Measurements from ENCODE around the gene PCDH9. TPM values are rescaled to one million over a fixed set of nuclear protein-coding genes. Genes with fewer than 3 reads are reported as not detected.

The PCDH9 gene
- total RNA-seq, 1 donor from 2014 or later: 29.7 TPM

- no peak for DNase-seq (ENCODE audit: low spot score in 2 of 2, unreplicated experiment in 2 of 2)
- Mint-ChIP-seq H3K4me3 (no peak overlapping the region), H3K36me3 (no peaks in the 10 kb centered on the region), H3K27ac (no peak overlapping the region), H3K9me3 (no peaks in the 10 kb centered on the region), H3K27me3 (ENCODE audit: low read depth) (no peaks in the 10 kb centered on the region), H3K4me1 (peaks cover 26% of the 10 kb centered on the region)
- no peak for TF ChIP-seq CTCF (IDR thresholded peaks at IDR 0.05; ENCODE audit: unreplicated experiment)
Measured at GRCh38 chr13:66338542-66338941, 891.6 kb downstream of the PCDH9 start.

GRCh38 chr13:66335626-66336025, 894.5 kb downstream of the PCDH9 start:
- Mint-ChIP-seq H3K36me3 (no peaks in the 10 kb centered on the region), H3K27me3 (ENCODE audit: low read depth) (no peaks in the 10 kb centered on the region), H3K4me1 (peaks cover 16% of the 10 kb centered on the region), H3K9me3 (no peaks in the 10 kb centered on the region), H3K4me3 (no peak overlapping the region), H3K27ac (no peak overlapping the region)
- no peak for TF ChIP-seq CTCF (IDR thresholded peaks at IDR 0.05; ENCODE audit: unreplicated experiment)
- no peak for DNase-seq (ENCODE audit: low spot score in 2 of 2, unreplicated experiment in 2 of 2)

GRCh38 chr13:66329988-66330451, 900.1 kb downstream of the PCDH9 start:
- Mint-ChIP-seq H3K27ac (no peak overlapping the region), H3K27me3 (ENCODE audit: low read depth) (no peaks in the 10 kb centered on the region), H3K4me1 (peaks cover 10% of the 10 kb centered on the region), H3K36me3 (no peaks in the 10 kb centered on the region), H3K9me3 (no peaks in the 10 kb centered on the region), H3K4me3 (no peak overlapping the region)
- DNase-seq (ENCODE audit: low spot score in 2 of 2, unreplicated experiment in 2 of 2): no peak
- no peak for TF ChIP-seq CTCF (IDR thresholded peaks at IDR 0.05; ENCODE audit: unreplicated experiment)

- H3K27ac Mint-ChIP-seq: no peak overlapping the region
- no peak overlapping the region for H3K4me3 Mint-ChIP-seq
- no peaks in the 10 kb centered on the region for H3K9me3 Mint-ChIP-seq
- peaks cover 12% of the 10 kb centered on the region for H3K4me1 Mint-ChIP-seq
- no peak for TF ChIP-seq CTCF (IDR thresholded peaks at IDR 0.05; ENCODE audit: unreplicated experiment)
- DNase-seq (ENCODE audit: low spot score in 2 of 2, unreplicated experiment in 2 of 2): no peak
- no peaks in the 10 kb centered on the region for H3K27me3 Mint-ChIP-seq (ENCODE audit: low read depth)
- no peaks in the 10 kb centered on the region for H3K36me3 Mint-ChIP-seq
Measured at GRCh38 chr13:66328476-66328875, 901.7 kb downstream of the PCDH9 start.

- no peak for TF ChIP-seq CTCF (IDR thresholded peaks at IDR 0.05; ENCODE audit: unreplicated experiment)
Measured at GRCh38 chr13:66323745-66324347, 906.3 kb downstream of the PCDH9 start.

More at GRCh38 chr13:66323745-66324347, 906.3 kb downstream of the PCDH9 start:
- DNase-seq (ENCODE audit: low spot score in 2 of 2, unreplicated experiment in 2 of 2): no peak
- Mint-ChIP-seq H3K4me1 (peaks cover 2% of the 10 kb centered on the region), H3K36me3 (no peaks in the 10 kb centered on the region), H3K27me3 (ENCODE audit: low read depth) (no peaks in the 10 kb centered on the region), H3K27ac (no peak overlapping the region), H3K9me3 (peaks cover 2% of the 10 kb centered on the region), H3K4me3 (no peak overlapping the region)
